Activated T-cell treated with anti-CD3 and anti-CD28 coated beads for 24 hours (primary cell): ENCODE data around the gene FSHR.

ENCODE experiments used
- DNase-seq: peaks from one replicate; pipeline ENCODE4 v3.0.0-alpha.2; 2020; ENCODE audit warnings: low read depth

FSHR gene

GRCh38 chr2:48954935-48955334, 199.4 kb downstream of the FSHR start:
- DNase-seq: no peak

GRCh38 chr2:48954311-48954710, 200.0 kb downstream of the FSHR start:
- no peak for DNase-seq

- DNase-seq: no peak
Measured at GRCh38 chr2:48952614-48953013, 201.7 kb downstream of the FSHR start.

- no peak for DNase-seq
Measured at GRCh38 chr2:48952143-48952542, 202.2 kb downstream of the FSHR start.

- DNase-seq: no peak
Measured at GRCh38 chr2:48948400-48949125, 205.8 kb downstream of the FSHR start.

- no peak for DNase-seq
Measured at GRCh38 chr2:48946449-48947048, 207.8 kb downstream of the FSHR start.

GRCh38 chr2:48944956-48945355, 209.4 kb downstream of the FSHR start:
- DNase-seq: no peak

- no peak for DNase-seq
Measured at GRCh38 chr2:48943436-48943835, 210.9 kb downstream of the FSHR start.

GRCh38 chr2:48941908-48942307, 212.4 kb downstream of the FSHR start:
- DNase-seq: no peak

- no peak for DNase-seq
Measured at GRCh38 chr2:48941456-48941855, 212.9 kb downstream of the FSHR start.

GRCh38 chr2:48940606-48941005, 213.7 kb downstream of the FSHR start:
- DNase-seq: no peak

GRCh38 chr2:48939232-48939631, 215.1 kb downstream of the FSHR start:
- DNase-seq: no peak

- DNase-seq: no peak
Measured at GRCh38 chr2:48938231-48938630, 216.1 kb downstream of the FSHR start.

GRCh38 chr2:48934807-48935206, 219.5 kb downstream of the FSHR start:
- no peak for DNase-seq

- no peak for DNase-seq
Measured at GRCh38 chr2:48933828-48934497, 220.4 kb downstream of the FSHR start.

GRCh38 chr2:48932667-48933066, 221.6 kb downstream of the FSHR start:
- no peak for DNase-seq

GRCh38 chr2:48929571-48930301, 224.6 kb downstream of the FSHR start:
- DNase-seq: no peak

- DNase-seq: no peak
Measured at GRCh38 chr2:48927355-48927754, 227.0 kb downstream of the FSHR start.

GRCh38 chr2:48915884-48916283, 238.4 kb downstream of the FSHR start:
- no peak for DNase-seq

- no peak for DNase-seq
Measured at GRCh38 chr2:48915227-48915626, 239.1 kb downstream of the FSHR start.

GRCh38 chr2:48914477-48915089, 239.7 kb downstream of the FSHR start:
- no peak for DNase-seq
